Right atrium auricular region (tissue), 2 donors: ENCODE data around the gene FERMT3. TPM values are rescaled to one million over a fixed set of nuclear protein-coding genes. Genes with fewer than 3 reads are reported as not detected.

Experiments used
- DNase-seq: peaks from one replicate; pipeline ENCODE4 v3.0.0-alpha.2; 2019; ENCODE audit warnings: low spot score
- H3K27ac ChIP-seq, 2 donors: fragments of 200-600 bp; sonication (generic); 1 replicate in 1 of 2; 2 replicates in 1 of 2; pipeline ENCODE4 v1.5.1; 2016 to 2019
- H3K27me3 ChIP-seq, 2 donors: fragments of 200-600 bp; sonication (generic); one replicate each; pipeline versions ENCODE4 v1.5.1 to v1.6.0; 2017 to 2019
- H3K36me3 ChIP-seq: fragments of 200-600 bp; sonication (generic); one replicate; pipeline ENCODE4 v1.5.1; 2016
- H3K4me1 ChIP-seq, 2 donors: fragments of 200-600 bp; sonication (generic); one replicate each; pipeline versions ENCODE4 v1.5.1 to v1.6.0; 2017 to 2019
- H3K4me3 ChIP-seq, 2 donors: fragments of 200-600 bp; sonication (generic); 1 replicate in 1 of 2; 2 replicates in 1 of 2; pipeline ENCODE4 v1.5.1; 2017 to 2019; ENCODE audit warnings: mild to moderate bottlenecking in 1 of 2, moderate library complexity in 1 of 2
- H3K9me3 ChIP-seq, 2 donors: fragments of 200-600 bp; sonication (generic); one replicate each; pipeline ENCODE4 v1.5.1; 2019
- total RNA-seq, 2 donors: library from RNA; depleted of rRNA; stranded (reverse); fragments of >200 nt; gene quantifications; one replicate each; pipeline ENCODE4 v1.1.0, GENCODE V29; 2016
- TF ChIP-seq, protein P1 (sequence below), 2 donors: fragments of 200-600 bp; sonication (generic); IDR thresholded peaks; one replicate each; pipeline ENCODE4 v1.5.1; 2019; ENCODE audit warnings: antibody characterized with exemption in 2 of 2

The FERMT3 gene
- total RNA-seq, 2 donors from 2014 or later = 6.3 to 19.4 TPM

DNA sequence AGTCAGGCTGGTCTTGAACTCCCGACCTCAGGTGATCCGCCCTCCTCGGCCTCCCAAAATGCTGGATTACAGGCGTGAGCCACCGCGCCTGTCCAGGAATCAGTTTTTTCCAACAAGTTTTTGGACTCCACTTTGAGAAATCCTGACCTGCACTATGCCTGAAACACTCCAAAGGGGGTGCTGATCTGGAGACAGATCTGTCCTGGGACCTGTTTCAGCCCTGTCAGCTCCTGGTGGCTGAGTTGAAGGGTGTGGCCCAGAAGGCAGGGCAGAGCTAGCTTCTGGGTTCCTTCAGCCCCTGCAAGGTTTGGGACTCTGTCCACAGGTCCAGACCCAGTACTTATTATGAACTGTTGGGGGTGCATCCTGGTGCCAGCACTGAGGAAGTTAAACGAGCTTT, 25.0 kb downstream of the FERMT3 start:
- peaks cover 0 to 76% of the 10 kb centered on the region in 2 donors for H3K4me1 ChIP-seq
- no peaks in the 10 kb centered on the region for H3K27me3 ChIP-seq
- peak overlapping the region in 1 of 2 donors; percentile 97 for H3K27ac ChIP-seq
- no peaks in the 10 kb centered on the region for H3K9me3 ChIP-seq
- TF ChIP-seq, protein P1, sequence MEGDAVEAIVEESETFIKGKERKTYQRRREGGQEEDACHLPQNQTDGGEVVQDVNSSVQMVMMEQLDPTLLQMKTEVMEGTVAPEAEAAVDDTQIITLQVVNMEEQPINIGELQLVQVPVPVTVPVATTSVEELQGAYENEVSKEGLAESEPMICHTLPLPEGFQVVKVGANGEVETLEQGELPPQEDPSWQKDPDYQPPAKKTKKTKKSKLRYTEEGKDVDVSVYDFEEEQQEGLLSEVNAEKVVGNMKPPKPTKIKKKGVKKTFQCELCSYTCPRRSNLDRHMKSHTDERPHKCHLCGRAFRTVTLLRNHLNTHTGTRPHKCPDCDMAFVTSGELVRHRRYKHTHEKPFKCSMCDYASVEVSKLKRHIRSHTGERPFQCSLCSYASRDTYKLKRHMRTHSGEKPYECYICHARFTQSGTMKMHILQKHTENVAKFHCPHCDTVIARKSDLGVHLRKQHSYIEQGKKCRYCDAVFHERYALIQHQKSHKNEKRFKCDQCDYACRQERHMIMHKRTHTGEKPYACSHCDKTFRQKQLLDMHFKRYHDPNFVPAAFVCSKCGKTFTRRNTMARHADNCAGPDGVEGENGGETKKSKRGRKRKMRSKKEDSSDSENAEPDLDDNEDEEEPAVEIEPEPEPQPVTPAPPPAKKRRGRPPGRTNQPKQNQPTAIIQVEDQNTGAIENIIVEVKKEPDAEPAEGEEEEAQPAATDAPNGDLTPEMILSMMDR (IDR thresholded peaks at IDR 0.05) = no peak
- H3K36me3 ChIP-seq = peaks cover 6% of the 10 kb centered on the region
- DNase-seq = no peak
- peak overlapping the region in 1 of 2 donors; percentile 77 for H3K4me3 ChIP-seq

DNA sequence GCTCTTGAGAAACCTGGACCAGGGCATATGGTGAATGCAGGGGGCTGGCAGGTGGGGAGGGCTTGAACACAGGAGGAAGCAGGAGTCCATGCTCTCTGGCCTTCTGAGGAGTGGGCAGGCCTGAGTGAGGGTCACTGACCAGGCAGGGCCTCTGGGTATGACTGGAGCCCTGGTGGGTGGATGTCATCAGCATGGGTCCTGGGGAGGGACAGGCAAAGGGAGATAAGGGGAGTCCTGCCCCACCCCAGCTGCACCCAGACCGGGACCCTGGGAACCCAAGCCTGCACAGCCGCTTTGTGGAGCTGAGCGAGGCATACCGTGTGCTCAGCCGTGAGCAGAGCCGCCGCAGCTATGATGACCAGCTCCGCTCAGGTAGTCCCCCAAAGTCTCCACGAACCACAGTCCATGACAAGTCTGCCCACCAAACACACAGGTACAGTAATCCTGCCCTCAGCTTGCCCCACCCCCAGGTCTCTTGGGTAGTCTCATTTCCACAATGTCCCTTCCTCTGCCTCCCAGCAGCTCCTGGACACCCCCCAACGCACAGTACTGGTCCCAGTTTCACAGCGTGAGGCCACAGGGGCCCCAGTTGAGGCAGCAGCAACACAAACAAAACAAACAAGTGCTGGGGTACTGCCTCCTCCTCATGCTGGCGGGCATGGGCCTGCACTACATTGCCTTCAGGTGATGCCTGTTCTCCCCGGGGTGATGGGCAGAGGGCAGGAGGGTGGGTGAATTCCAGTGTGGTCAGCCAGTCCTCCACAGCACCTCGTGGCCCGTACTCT, 25.9 kb downstream of the FERMT3 start:
- Histone ChIP-seq H3K4me1 (peaks cover 0 to 76% of the 10 kb centered on the region in 2 donors), H3K4me3 (no peak overlapping the region), H3K9me3 (no peaks in the 10 kb centered on the region), H3K36me3 (peaks cover 6% of the 10 kb centered on the region), H3K27ac (peak overlapping the region in 1 of 2 donors; percentile 97), H3K27me3 (no peaks in the 10 kb centered on the region)
- DNase-seq = no peak
- TF ChIP-seq, protein P1 (IDR thresholded peaks at IDR 0.05) = no peak

DNA sequence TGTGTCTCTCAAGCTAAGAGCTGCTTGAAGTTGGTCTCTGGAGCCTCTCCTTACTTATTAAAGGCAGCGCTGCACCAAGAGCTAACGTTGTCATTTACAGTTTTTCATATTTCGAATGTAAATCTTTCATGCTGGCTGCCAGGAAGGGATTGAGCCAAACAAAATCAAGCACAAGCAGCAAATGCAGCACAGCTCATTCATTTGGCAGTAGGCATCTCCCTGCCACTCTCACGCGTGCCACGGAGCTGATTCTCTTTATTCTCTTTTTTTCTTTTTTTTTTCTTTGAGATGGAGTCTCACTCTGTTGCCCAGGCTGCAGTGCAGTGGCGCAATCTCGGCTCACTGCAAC, 26.4 kb downstream of the FERMT3 start:
- Histone ChIP-seq H3K4me1 (peaks cover 0 to 76% of the 10 kb centered on the region in 2 donors), H3K27ac (no peak overlapping the region), H3K9me3 (no peaks in the 10 kb centered on the region), H3K27me3 (no peaks in the 10 kb centered on the region), H3K4me3 (no peak overlapping the region), H3K36me3 (peaks cover 6% of the 10 kb centered on the region)
- TF ChIP-seq, protein P1 (IDR thresholded peaks at IDR 0.05) = no peak
- DNase-seq = no peak

DNA sequence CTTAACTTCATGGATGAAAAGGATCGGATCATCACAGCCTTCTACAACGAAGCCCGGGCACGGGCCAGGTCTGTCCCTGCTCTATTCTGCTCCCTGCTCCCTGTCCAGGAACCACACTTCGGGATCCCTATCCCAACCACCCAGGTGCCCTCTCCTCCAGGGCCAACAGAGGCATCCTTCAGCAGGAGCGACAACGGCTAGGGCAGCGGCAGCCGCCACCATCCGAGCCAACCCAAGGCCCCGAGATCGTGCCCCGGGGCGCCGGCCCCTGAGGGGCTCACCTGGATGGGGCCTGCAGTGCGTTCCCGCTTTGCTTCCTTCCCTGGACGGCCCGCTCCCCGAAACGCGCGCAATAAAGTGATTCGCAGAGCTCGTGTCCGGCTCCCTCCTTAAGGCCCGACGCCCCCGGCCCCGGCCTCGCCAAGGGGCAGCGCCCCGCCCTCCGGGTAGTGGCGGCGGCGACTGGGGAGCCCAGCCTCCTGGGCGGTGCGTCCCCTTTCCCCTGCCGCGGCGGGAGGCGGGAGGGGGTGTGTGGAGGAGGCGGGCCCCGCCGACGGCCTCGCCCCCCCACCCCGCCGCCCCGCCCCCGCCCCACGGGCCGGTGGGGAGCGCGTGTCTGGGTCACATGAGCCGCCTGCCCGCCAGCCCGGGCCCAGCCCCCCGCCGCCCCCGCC, 27.5 kb downstream of the FERMT3 start, which contains the start of gene VEGFB:
VEGFB (plus strand) TSS at position 672 of the 674 bp plus-strand sequence. CDS start 250 bp downstream, outside the sequence.
- TF ChIP-seq, protein P1 (IDR thresholded peaks at IDR 0.05) = no peak
- Histone ChIP-seq H3K27ac (peak within 1 kb of the TSS; percentile 89 to 90), H3K9me3 (no peaks in the 10 kb centered on the region), H3K27me3 (no peaks in the 10 kb centered on the region), H3K4me3 (peak within 1 kb of the TSS; percentile 69 to 75), H3K4me1 (peaks cover 0 to 73% of the 10 kb centered on the region in 2 donors), H3K36me3 (peaks cover 6% of the 10 kb centered on the region)
- DNase-seq = no peak

DNA sequence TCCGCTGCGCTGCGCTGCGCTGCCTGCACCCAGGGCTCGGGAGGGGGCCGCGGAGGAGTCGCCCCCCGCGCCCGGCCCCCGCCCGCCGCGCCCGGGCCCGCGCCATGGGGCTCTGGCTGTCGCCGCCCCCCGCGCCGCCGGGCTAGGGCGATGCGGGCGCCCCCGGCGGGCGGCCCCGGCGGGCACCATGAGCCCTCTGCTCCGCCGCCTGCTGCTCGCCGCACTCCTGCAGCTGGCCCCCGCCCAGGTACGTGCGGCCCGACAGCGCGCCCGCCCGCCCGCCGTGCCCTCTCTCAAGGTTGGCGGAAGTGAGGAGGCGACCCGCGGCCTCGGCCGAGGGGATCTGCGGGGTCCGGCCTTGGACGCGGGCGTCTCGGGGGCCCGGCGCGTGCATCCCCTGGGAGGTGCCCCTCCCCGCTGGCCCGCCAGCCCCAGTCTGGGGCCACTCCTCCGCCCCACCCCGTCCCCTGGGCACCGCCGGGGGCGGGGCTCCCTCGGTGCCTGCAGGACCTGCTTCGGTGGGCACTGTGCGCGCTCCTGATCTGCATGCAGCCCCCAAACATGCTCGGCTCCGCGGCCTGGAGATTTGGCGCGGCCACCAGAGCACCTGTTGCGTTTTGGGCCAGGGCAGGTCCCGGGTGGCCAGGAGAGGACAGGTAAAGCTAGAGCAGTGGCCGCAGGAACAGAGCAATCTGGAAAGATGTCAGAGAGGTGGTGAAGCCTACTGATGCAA, 28.3 kb downstream of the FERMT3 start:
- Histone ChIP-seq H3K27ac (peak overlapping the region; percentile 89 to 90), H3K4me1 (peaks cover 0 to 67% of the 10 kb centered on the region in 2 donors), H3K9me3 (no peaks in the 10 kb centered on the region), H3K27me3 (no peaks in the 10 kb centered on the region), H3K36me3 (peaks cover 6% of the 10 kb centered on the region), H3K4me3 (peak overlapping the region; percentile 69 to 75)
- TF ChIP-seq, protein P1 (IDR thresholded peaks at IDR 0.05) = no peak
- DNase-seq = no peak
